MM.1S (cell line): Measurements from ENCODE around the gene IL1RAPL1.

ENCODE experiments used
- DNase-seq: peaks from one replicate; pipeline ENCODE4 v3.0.0-alpha.2; 2015
- H2AFZ ChIP-seq: fragments of 300-600 bp; sonication (generic); 2 replicates; pipeline ENCODE4 v1.6.0; 2016; ENCODE audit warnings: antibody characterized with exemption, low read length
- H3F3A ChIP-seq: fragments of 300-600 bp; sonication (generic); 2 replicates; pipeline ENCODE4 v1.6.1; 2016; ENCODE audit warnings: mild to moderate bottlenecking, antibody characterized with exemption, low read length, moderate library complexity, mixed read lengths; ENCODE audit not compliant: insufficient read depth
- H3K27ac ChIP-seq: fragments of 300-600 bp; sonication (generic); 2 replicates; pipeline ENCODE4 v1.5.1; 2016; ENCODE audit warnings: mild to moderate bottlenecking, low read length
- H3K27me3 ChIP-seq: fragments of 300-600 bp; sonication (generic); replicated peaks from 2 replicates; pipeline ENCODE4 v1.6.0; 2016; ENCODE audit warnings: low read length; ENCODE audit not compliant: insufficient read depth
- H3K36me3 ChIP-seq: fragments of 300-600 bp; sonication (generic); replicated peaks from 2 replicates; pipeline ENCODE4 v1.6.1; 2016; ENCODE audit warnings: mild to moderate bottlenecking, low read length, mixed read lengths; ENCODE audit not compliant: insufficient read depth
- H3K4me1 ChIP-seq: fragments of 300-600 bp; sonication (generic); 2 replicates; pipeline ENCODE4 v1.6.1; 2016; ENCODE audit warnings: low read length, mixed read lengths
- H3K4me2 ChIP-seq: fragments of 300-600 bp; sonication (generic); 2 replicates; pipeline ENCODE4 v1.6.0; 2016; ENCODE audit warnings: low read depth, low read length
- H3K4me3 ChIP-seq: fragments of 300-600 bp; sonication (generic); 2 replicates; pipeline ENCODE4 v1.5.1; 2016; ENCODE audit warnings: low read length, mixed read lengths
- H3K79me2 ChIP-seq: fragments of 300-600 bp; sonication (generic); 2 replicates; pipeline ENCODE4 v1.6.1; 2016; ENCODE audit warnings: mixed run types, low read length, mixed read lengths
- H3K9ac ChIP-seq: fragments of 300-600 bp; sonication (generic); 2 replicates; pipeline ENCODE4 v1.6.1; 2016; ENCODE audit warnings: low read length, mixed read lengths
- H3K9me2 ChIP-seq: fragments of 300-600 bp; sonication (generic); replicated peaks from 2 replicates; pipeline ENCODE4 v1.6.1; 2016; ENCODE audit warnings: mild to moderate bottlenecking, low read length, mixed read lengths; ENCODE audit not compliant: insufficient read depth
- H3K9me3 ChIP-seq: fragments of 300-600 bp; sonication (generic); replicated peaks from 2 replicates; pipeline ENCODE4 v1.6.1; 2016; ENCODE audit warnings: mild to moderate bottlenecking, low read length, mixed read lengths; ENCODE audit not compliant: insufficient read depth
- H4K20me1 ChIP-seq: fragments of 300-600 bp; sonication (generic); 2 replicates; pipeline ENCODE4 v1.6.1; 2016; ENCODE audit warnings: mild to moderate bottlenecking, low read length, moderate library complexity, mixed read lengths; ENCODE audit not compliant: insufficient read depth
- CTCF ChIP-seq: fragments of 300-600 bp; sonication (generic); IDR thresholded peaks from 2 replicates; pipeline ENCODE4 v1.5.1; 2016; ENCODE audit warnings: antibody characterized with exemption, low read length, mixed read lengths
- EZH2 ChIP-seq: fragments of 300-600 bp; sonication (generic); optimal IDR thresholded peaks from 2 replicates; pipeline ENCODE3; 2017; ENCODE audit warnings: low read depth, mild to moderate bottlenecking, antibody characterized with exemption, low read length, mixed read lengths
- EZH2phosphoT487 ChIP-seq: fragments of 300-600 bp; sonication (generic); IDR thresholded peaks from 2 replicates; pipeline ENCODE4 v1.6.1; 2018; ENCODE audit warnings: antibody characterized with exemption, low read length

IL1RAPL1 gene

DNA sequence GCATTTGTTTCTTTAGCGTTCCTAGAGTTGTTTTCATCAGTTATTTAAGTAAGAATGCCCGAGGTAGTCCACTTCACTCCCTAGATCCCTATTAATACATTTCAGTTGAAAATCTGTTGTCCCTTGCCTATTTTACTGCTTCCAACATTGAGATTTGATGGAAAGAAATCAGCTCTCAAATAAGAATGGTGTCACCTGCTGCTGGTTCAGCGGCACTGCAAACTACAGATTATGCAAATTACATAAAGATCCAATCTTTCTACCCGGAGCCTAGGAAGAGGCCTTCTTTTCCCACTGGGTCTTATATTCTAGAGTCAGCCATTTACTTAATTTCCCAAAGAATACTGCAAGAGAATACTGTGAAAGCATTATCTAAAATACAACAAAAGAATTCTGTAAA is 1030.5 kb downstream of the IL1RAPL1 start:
- Histone ChIP-seq H3K4me1 (no peaks in the 10 kb centered on the region), H3K4me2 (no peak overlapping the region), H3K9ac (no peak overlapping the region), H2AFZ (no peak overlapping the region), H4K20me1 (no peaks in the 10 kb centered on the region), H3K27me3 (no peaks in the 10 kb centered on the region), H3K9me3 (no peaks in the 10 kb centered on the region), H3K79me2 (no peaks in the 10 kb centered on the region), H3K36me3 (no peaks in the 10 kb centered on the region), H3F3A (no peaks in the 10 kb centered on the region), H3K27ac (no peak overlapping the region), H3K4me3 (no peak overlapping the region), H3K9me2 (no peaks in the 10 kb centered on the region)
- DNase-seq = no peak
- TF ChIP-seq CTCF (0 out of 2 replicates have a peak, but pooled peaks have one; percentile 11), EZH2phosphoT487 (no peak)

- Histone ChIP-seq H3K79me2 (no peaks in the 10 kb centered on the region), H2AFZ (no peak overlapping the region), H3K4me3 (no peak overlapping the region), H3K27ac (no peak overlapping the region), H3K9ac (no peak overlapping the region), H4K20me1 (no peaks in the 10 kb centered on the region), H3K9me3 (no peaks in the 10 kb centered on the region), H3F3A (no peaks in the 10 kb centered on the region), H3K27me3 (no peaks in the 10 kb centered on the region), H3K4me1 (no peaks in the 10 kb centered on the region), H3K9me2 (no peaks in the 10 kb centered on the region), H3K36me3 (no peaks in the 10 kb centered on the region), H3K4me2 (no peak overlapping the region)
- no peak for DNase-seq
- TF ChIP-seq CTCF = no peak
- TF ChIP-seq EZH2phosphoT487 = no peak
- no peak for TF ChIP-seq EZH2
Measured at GRCh38 chrX:29627833-29628232, 1040.6 kb downstream of the IL1RAPL1 start.

- H3K9me2 ChIP-seq = no peaks in the 10 kb centered on the region
- H3K27ac ChIP-seq = no peak overlapping the region
- no peak for TF ChIP-seq CTCF
- no peak for TF ChIP-seq EZH2phosphoT487
- no peak for TF ChIP-seq EZH2
- DNase-seq = no peak
- H3K9ac ChIP-seq = no peak overlapping the region
- H3K4me1 ChIP-seq = no peaks in the 10 kb centered on the region
- no peak overlapping the region for H2AFZ ChIP-seq
- no peaks in the 10 kb centered on the region for H3K27me3 ChIP-seq
- H4K20me1 ChIP-seq = no peaks in the 10 kb centered on the region
- no peak overlapping the region for H3K4me2 ChIP-seq
- H3K4me3 ChIP-seq = no peak overlapping the region
- no peaks in the 10 kb centered on the region for H3F3A ChIP-seq
- no peaks in the 10 kb centered on the region for H3K36me3 ChIP-seq
- H3K9me3 ChIP-seq = no peaks in the 10 kb centered on the region
- no peaks in the 10 kb centered on the region for H3K79me2 ChIP-seq
Measured at GRCh38 chrX:29634516-29634915, 1047.3 kb downstream of the IL1RAPL1 start.

GRCh38 chrX:29636331-29636730 is 1049.1 kb downstream of the IL1RAPL1 start:
- no peak for DNase-seq
- Histone ChIP-seq H3K27ac (no peak overlapping the region), H3F3A (no peaks in the 10 kb centered on the region), H3K9me3 (no peaks in the 10 kb centered on the region), H3K4me1 (no peaks in the 10 kb centered on the region), H3K36me3 (no peaks in the 10 kb centered on the region), H3K9me2 (no peaks in the 10 kb centered on the region), H4K20me1 (no peaks in the 10 kb centered on the region), H2AFZ (no peak overlapping the region), H3K79me2 (no peaks in the 10 kb centered on the region), H3K4me3 (no peak overlapping the region), H3K27me3 (no peaks in the 10 kb centered on the region), H3K9ac (no peak overlapping the region), H3K4me2 (no peak overlapping the region)
- no peak for TF ChIP-seq CTCF
